Duodenal mucosa (tissue), 2 donors: Measurements from ENCODE around the gene MMP13.
A peak's percentile ranks its signal among the peaks of the same experiment; 100 is the strongest.

Experiments
- H3K27ac ChIP-seq: one replicate; pipeline ENCODE4 v1.7.0; 2013; ENCODE audit warnings: low read depth, low read length
- H3K27me3 ChIP-seq, 2 donors: one replicate each; pipeline ENCODE4 v1.7.0; 2013; ENCODE audit warnings: low read length in 2 of 2, control low read depth in 1 of 2; ENCODE audit not compliant: insufficient read depth in 2 of 2, control insufficient read depth in 1 of 2
- H3K36me3 ChIP-seq, 2 donors: one replicate each; pipeline ENCODE4 v1.7.0; 2013; ENCODE audit warnings: low read length in 2 of 2, control low read depth in 1 of 2; ENCODE audit not compliant: insufficient read depth in 2 of 2, control insufficient read depth in 1 of 2
- H3K4me1 ChIP-seq, 2 donors: one replicate each; pipeline ENCODE4 v1.7.0; 2013; ENCODE audit warnings: low read length in 2 of 2, control low read depth in 1 of 2; ENCODE audit not compliant: insufficient read depth in 2 of 2, control insufficient read depth in 1 of 2
- H3K4me3 ChIP-seq, 2 donors: one replicate each; pipeline ENCODE4 v1.7.0; 2013; ENCODE audit warnings: low read length in 2 of 2, low read depth in 1 of 2
- H3K9ac ChIP-seq, 2 donors: one replicate each; pipeline ENCODE4 v1.7.0; 2013; ENCODE audit warnings: low read length in 2 of 2, low read depth in 1 of 2
- H3K9me3 ChIP-seq, 2 donors: one replicate each; pipeline ENCODE4 v1.7.0; 2013; ENCODE audit warnings: low read length in 2 of 2, control low read depth in 1 of 2; ENCODE audit not compliant: control insufficient read depth in 1 of 2

The MMP13 gene

GRCh38 chr11:102927624-102927990, 27.9 kb downstream of the MMP13 start:
- Histone ChIP-seq H3K4me1 (peaks cover 51 to 79% of the 10 kb centered on the region in 2 donors), H3K9ac (no peak overlapping the region), H3K36me3 (no peaks in the 10 kb centered on the region), H3K27ac (no peak overlapping the region), H3K27me3 (no peaks in the 10 kb centered on the region), H3K9me3 (no peaks in the 10 kb centered on the region), H3K4me3 (no peak overlapping the region)

- Histone ChIP-seq H3K36me3 (no peaks in the 10 kb centered on the region), H3K27ac (no peak overlapping the region), H3K4me1 (peaks cover 51 to 74% of the 10 kb centered on the region in 2 donors), H3K27me3 (no peaks in the 10 kb centered on the region), H3K9me3 (no peaks in the 10 kb centered on the region), H3K9ac (no peak overlapping the region), H3K4me3 (no peak overlapping the region)
These were observed 28.4 kb downstream of the MMP13 start for GRCh38 chr11:102926961-102927623.

- H3K4me1 ChIP-seq = peaks cover 51 to 68% of the 10 kb centered on the region in 2 donors
These were observed 29.0 kb downstream of the MMP13 start for GRCh38 chr11:102926517-102926916.

GRCh38 chr11:102925988-102926387, 29.5 kb downstream of the MMP13 start:
- H3K27ac ChIP-seq = no peak overlapping the region
- peaks cover 49 to 63% of the 10 kb centered on the region in 2 donors for H3K4me1 ChIP-seq
- no peaks in the 10 kb centered on the region for H3K27me3 ChIP-seq
- H3K9me3 ChIP-seq = no peaks in the 10 kb centered on the region
- H3K36me3 ChIP-seq = no peaks in the 10 kb centered on the region
- H3K4me3 ChIP-seq = peak overlapping the region in 1 of 2 donors; percentile 26
- H3K9ac ChIP-seq = no peak overlapping the region

More at GRCh38 chr11:102926517-102926916, 29.0 kb downstream of the MMP13 start:
- Histone ChIP-seq H3K4me3 (peak overlapping the region in 1 of 2 donors; percentile 26), H3K9ac (no peak overlapping the region), H3K27ac (no peak overlapping the region), H3K36me3 (no peaks in the 10 kb centered on the region), H3K9me3 (no peaks in the 10 kb centered on the region), H3K27me3 (no peaks in the 10 kb centered on the region)

GRCh38 chr11:102924851-102925380, 30.6 kb downstream of the MMP13 start:
- no peak overlapping the region for H3K4me3 ChIP-seq

GRCh38 chr11:102921587-102922220, 33.8 kb downstream of the MMP13 start:
- no peaks in the 10 kb centered on the region for H3K36me3 ChIP-seq
- H3K27ac ChIP-seq = no peak overlapping the region
- no peak overlapping the region for H3K9ac ChIP-seq
- no peak overlapping the region for H3K4me3 ChIP-seq
- H3K27me3 ChIP-seq = no peaks in the 10 kb centered on the region
- H3K9me3 ChIP-seq = no peaks in the 10 kb centered on the region
- peaks cover 18 to 24% of the 10 kb centered on the region in 2 donors for H3K4me1 ChIP-seq

More at GRCh38 chr11:102924851-102925380, 30.6 kb downstream of the MMP13 start:
- Histone ChIP-seq H3K36me3 (no peaks in the 10 kb centered on the region), H3K9me3 (no peaks in the 10 kb centered on the region), H3K27ac (no peak overlapping the region), H3K4me1 (peaks cover 43 to 56% of the 10 kb centered on the region in 2 donors), H3K9ac (no peak overlapping the region), H3K27me3 (no peaks in the 10 kb centered on the region)

GRCh38 chr11:102920118-102920684, 35.3 kb downstream of the MMP13 start:
- Histone ChIP-seq H3K27ac (no peak overlapping the region), H3K36me3 (no peaks in the 10 kb centered on the region), H3K9me3 (no peaks in the 10 kb centered on the region), H3K4me3 (no peak overlapping the region), H3K4me1 (peaks cover 8 to 14% of the 10 kb centered on the region in 2 donors), H3K9ac (no peak overlapping the region), H3K27me3 (no peaks in the 10 kb centered on the region)

- peaks cover 0 to 6% of the 10 kb centered on the region in 2 donors for H3K4me1 ChIP-seq
- H3K9ac ChIP-seq = no peak overlapping the region
- H3K27me3 ChIP-seq = no peaks in the 10 kb centered on the region
- no peaks in the 10 kb centered on the region for H3K36me3 ChIP-seq
- H3K4me3 ChIP-seq = no peak overlapping the region
- no peak overlapping the region for H3K27ac ChIP-seq
- no peaks in the 10 kb centered on the region for H3K9me3 ChIP-seq
These were observed 40.5 kb downstream of the MMP13 start for GRCh38 chr11:102915044-102915375.

- no peaks in the 10 kb centered on the region for H3K9me3 ChIP-seq
- H3K4me1 ChIP-seq = peaks cover 0 to 6% of the 10 kb centered on the region in 2 donors
- H3K27ac ChIP-seq = no peak overlapping the region
- no peaks in the 10 kb centered on the region for H3K27me3 ChIP-seq
- no peaks in the 10 kb centered on the region for H3K36me3 ChIP-seq
- H3K9ac ChIP-seq = peak overlapping the region in 1 of 2 donors; percentile 23
- H3K4me3 ChIP-seq = no peak overlapping the region
These were observed 41.1 kb downstream of the MMP13 start for GRCh38 chr11:102914238-102915043.

- H3K4me3 ChIP-seq = no peak overlapping the region
- H3K36me3 ChIP-seq = no peaks in the 10 kb centered on the region
- peaks cover 0 to 6% of the 10 kb centered on the region in 2 donors for H3K4me1 ChIP-seq
- H3K27ac ChIP-seq = no peak overlapping the region
- H3K27me3 ChIP-seq = no peaks in the 10 kb centered on the region
- H3K9ac ChIP-seq = no peak overlapping the region
- H3K9me3 ChIP-seq = no peaks in the 10 kb centered on the region
These were observed 43.1 kb downstream of the MMP13 start for GRCh38 chr11:102912482-102912830.
